GDM1 (cell line): Measurements from ENCODE around the gene RIPK1.
"Not testable (repeated sequence)": the region's sequence is repeated elsewhere in the genome, so short reads cannot be mapped to it uniquely, and the experiment has no call there.

Experiments used
- DNase-seq: peaks from one replicate; lab custom pipeline; 2025; lab: John Stamatoyannopoulos, UW

The RIPK1 gene

DNA sequence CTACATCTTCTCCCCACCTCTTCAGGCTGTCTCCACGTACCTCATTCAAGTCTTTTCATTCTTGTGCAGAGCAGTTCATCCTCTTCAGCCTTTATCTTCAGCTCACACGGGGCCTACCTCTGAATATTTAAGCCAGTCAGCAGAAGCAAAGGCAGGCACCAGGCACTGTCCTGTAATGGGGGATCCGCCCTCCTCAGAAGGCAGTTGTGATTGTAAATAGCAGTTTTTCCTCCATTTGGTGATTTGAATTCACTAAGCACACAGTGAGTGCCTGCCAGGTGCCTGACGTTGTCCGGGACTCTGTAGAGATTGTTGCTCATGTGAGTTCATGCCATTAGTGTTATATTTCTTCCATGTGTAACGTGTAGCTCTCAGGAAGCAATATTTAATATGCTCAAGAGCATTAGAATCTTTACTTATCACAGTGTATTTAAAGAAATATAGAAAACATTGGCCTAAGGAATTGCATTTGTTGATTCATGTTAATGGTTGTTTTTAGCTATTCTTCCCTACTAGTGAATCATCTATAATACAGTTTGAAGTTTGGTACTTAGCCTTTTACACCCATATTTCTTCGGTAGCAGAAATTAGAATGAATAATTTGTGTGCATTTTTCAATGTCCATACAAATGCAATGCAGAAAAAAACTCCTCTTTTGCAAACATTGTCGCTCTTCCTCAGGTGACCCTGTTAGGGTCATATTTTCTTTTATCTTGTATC lies 68.2 kb downstream of the RIPK1 start:
- no peak for DNase-seq

GRCh38 chr6:3137057-3137777 lies 68.9 kb downstream of the RIPK1 start:
- no peak for DNase-seq

GRCh38 chr6:3137873-3138272 lies 69.6 kb downstream of the RIPK1 start:
- not testable (repeated sequence) for DNase-seq

GRCh38 chr6:3138341-3138740 lies 70.0 kb downstream of the RIPK1 start:
- DNase-seq = no peak

DNA sequence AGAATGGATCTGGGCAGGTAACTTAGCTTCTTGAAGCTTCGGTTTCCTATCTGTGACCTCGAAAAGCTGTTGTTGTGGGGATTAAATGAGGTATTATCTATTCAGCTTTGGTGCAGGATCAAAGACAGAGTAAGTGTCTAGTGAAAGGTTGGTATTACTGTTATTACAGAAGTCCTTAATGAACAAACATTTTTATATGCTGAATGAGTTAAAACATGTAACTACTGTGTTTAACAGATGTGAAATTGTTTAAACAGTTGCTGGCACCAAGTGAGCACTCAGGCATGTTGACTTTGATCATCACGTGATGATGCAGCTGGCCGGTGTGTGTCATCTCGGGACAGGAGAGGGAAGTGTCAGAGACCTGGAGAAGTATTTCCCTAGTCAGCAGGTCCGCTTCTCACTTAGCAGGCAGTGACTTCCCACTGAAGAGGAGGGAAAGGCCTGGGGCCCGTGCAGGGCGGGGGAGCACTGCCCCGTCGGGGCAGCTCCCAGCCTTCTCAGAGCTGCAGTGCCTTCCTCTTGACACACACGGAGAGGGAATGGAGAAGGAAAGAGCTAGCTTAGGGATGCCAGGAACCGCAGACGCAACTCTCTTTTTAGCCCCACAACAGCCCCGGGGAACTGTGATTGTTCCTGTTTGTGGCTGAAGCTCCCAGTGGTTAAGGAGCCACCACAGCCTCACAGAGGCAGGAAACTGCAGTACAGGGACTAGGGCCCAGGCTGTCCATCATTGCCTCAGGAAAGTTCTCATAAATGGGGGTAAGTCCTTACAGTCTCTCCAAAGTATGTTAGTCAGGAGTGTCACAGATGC lies 71.0 kb downstream of the RIPK1 start:
- peak; percentile 56 for DNase-seq

GRCh38 chr6:3140201-3140600 lies 71.9 kb downstream of the RIPK1 start:
- DNase-seq = no peak

DNA sequence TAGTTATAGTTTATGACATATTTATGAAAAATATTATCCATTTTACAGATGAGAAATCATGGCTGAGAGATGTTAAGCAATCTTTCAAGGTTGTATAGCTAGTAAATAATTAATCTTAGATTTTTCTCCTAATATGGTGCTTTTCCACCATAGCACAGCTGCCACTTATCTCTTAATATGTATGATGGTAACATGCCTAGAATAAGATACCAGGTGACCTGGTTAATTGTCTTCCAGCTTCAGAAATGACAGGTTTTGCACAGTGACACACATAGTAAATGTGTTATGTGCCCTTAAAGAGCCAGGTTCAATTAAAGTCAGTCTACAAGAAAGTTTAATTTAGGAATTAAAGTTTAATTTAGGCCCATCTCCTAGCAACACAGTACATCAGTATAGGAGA lies 74.2 kb downstream of the RIPK1 start:
- DNase-seq = no peak

- no peak for DNase-seq
Measured at GRCh38 chr6:3143158-3143557, 74.9 kb downstream of the RIPK1 start.

- no peak for DNase-seq
Measured at GRCh38 chr6:3144571-3144970, 76.3 kb downstream of the RIPK1 start.

DNA sequence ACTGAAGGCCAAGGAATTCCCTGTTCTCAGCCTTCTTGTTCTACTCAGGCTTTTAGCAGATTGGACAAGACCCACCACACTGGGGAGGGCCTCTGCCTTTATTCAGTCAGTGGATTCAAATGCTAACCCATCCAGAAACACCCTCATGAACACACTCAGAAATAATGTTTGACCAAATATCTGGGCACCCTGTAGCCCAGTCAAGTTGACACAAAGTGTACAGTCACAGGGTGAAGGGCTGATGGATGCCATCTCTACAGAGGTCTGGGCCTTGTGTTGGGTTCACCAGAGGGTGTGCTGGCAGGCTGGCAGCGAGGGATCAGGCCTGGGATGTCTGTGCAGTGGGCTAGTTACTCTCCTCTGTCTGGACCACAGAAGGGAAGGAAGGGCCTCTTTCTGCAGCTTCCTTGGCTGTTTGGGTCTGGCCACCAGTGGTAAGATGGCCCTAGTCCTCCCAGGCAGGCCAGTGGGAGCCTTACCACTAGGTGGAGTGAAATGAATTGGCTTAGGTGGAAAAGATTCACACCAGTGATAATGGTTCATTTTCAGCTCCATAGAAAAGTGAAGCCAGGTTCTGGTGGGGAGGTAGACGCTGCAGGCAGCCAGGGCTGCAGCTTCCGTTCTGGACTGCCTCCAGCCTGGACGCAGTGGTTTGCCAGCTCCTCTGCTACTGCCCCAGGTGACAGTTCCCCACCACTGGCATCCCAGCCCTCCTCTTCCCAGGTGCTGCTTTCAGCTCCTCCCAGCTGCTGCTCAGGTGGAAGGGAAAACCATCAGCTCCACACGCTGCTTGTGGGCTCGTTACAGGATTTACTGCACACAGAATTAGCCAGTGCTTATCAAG lies 79.8 kb downstream of the RIPK1 start:
- DNase-seq = no peak

DNA sequence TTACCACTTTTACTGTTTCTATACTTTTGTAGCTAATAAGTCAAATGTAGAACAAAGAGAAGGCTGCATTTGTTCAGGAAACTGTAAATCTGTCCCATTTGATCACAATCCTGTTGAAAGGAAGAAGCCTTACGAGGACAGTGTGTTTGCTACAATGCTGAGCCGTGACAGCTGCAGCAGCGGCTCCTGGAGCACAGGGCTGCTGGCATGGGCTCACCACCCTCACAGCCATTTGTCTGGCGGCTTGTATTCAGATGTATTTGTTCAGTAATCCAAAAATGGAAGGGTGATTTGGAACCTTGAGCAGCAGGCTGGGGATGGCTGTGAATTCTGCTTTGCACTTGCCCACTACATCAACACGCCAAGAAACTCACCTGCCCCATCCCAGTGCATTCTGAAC lies 83.4 kb downstream of the RIPK1 start:
- DNase-seq = no peak

- no peak for DNase-seq
Measured at GRCh38 chr6:3152689-3153088, 84.4 kb downstream of the RIPK1 start.

- not testable (repeated sequence) for DNase-seq
Measured at GRCh38 chr6:3155416-3155815, 87.1 kb downstream of the RIPK1 start.

GRCh38 chr6:3156184-3157130 lies 88.2 kb downstream of the RIPK1 start:
- not testable (repeated sequence) for DNase-seq

GRCh38 chr6:3157131-3157933 lies 89.0 kb downstream of the RIPK1 start, which contains the start of gene TUBB2A:
Gene TUBB2A (minus strand): TSS chr6:3157544. CDS start chr6:3157463, 81 bp downstream.
- DNase-seq = no peak

- DNase-seq = no peak
Measured at GRCh38 chr6:3159805-3160781, 91.8 kb downstream of the RIPK1 start.

GRCh38 chr6:3162067-3162497 lies 93.8 kb downstream of the RIPK1 start:
- DNase-seq = no peak

DNA sequence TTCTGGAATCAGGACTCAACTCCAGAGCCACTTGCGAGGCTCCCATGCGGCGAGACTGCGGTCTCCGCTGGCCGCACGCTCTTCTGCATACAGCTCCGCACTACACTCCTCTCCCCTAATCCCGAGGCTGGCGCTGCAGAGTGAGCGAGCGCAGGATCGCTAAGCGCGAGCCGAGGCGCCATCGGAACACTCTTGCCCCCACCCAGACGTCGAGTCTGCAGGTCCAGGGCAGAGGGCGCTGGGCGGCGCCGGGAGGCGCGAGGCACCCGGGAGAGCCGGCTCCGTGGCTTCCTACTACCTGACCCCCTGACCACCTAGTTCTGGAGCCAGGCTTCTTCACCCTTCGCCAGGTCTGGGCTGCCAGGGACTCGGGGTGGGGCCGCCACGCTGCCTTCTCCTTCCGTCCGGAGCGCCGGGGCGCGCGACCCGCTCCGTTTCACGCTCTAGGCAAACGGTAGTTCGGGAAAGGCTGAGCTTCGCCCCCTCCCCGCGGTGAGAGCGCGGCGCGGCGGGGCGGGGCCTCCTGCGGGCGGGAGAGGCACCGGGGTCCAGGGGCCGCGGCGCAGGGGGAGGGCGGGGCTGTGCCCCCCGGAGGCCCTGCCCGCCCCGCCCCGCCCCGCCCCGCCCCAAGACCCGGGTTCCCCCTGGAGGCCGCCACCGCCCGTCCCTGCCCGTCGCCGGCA lies 94.4 kb downstream of the RIPK1 start:
- peak; percentile 20 for DNase-seq
